ENCODE measurements around the gene CTDNEP1.
A peak's percentile ranks its signal among the peaks of the same experiment; 100 is the strongest.

Gene CTDNEP1

GRCh38 chr17:7220593-7221277 lies 30.8 kb downstream of the CTDNEP1 start:
- TF ChIP-seq CTCF (IDR thresholded peaks at IDR 0.05), result no peak
- DNase-seq (ENCODE audit: low spot score), result no peak
- H3K27ac ChIP-seq, result peak overlapping the region; percentile 98 to 99
- peak overlapping the region; percentile 95 for H3K4me3 ChIP-seq

- DNase-seq (ENCODE audit: low spot score), result peak; percentile 96
- Histone ChIP-seq H3K27ac (peak within 1 kb of the TSS; percentile 98 to 99), H3K4me3 (peak within 1 kb of the TSS; percentile 95)
- no peak for TF ChIP-seq CTCF (IDR thresholded peaks at IDR 0.05)
Observed at GRCh38 chr17:7219812-7220592, 31.5 kb downstream of the CTDNEP1 start, which contains the start of the genes ACADVL and DLG4. ACADVL (plus strand) TSS chr17:7219938; CDS start chr17:7219985, 47 bp downstream. DLG4 (minus strand) TSS chr17:7219836.

- no peak for DNase-seq (ENCODE audit: low spot score)
- Histone ChIP-seq H3K4me3 (peak overlapping the region; percentile 95), H3K27ac (peak overlapping the region; percentile 98 to 99)
- TF ChIP-seq CTCF (IDR thresholded peaks at IDR 0.05), result no peak
Observed at GRCh38 chr17:7219229-7219811, 32.2 kb downstream of the CTDNEP1 start.

- H3K27ac ChIP-seq, result peak overlapping the region; percentile 98 to 99
- no peak overlapping the region for H3K4me3 ChIP-seq
- no peak for DNase-seq (ENCODE audit: low spot score)
- no peak for TF ChIP-seq CTCF (IDR thresholded peaks at IDR 0.05)
Observed at GRCh38 chr17:7218758-7219157, 32.8 kb downstream of the CTDNEP1 start.

DNA sequence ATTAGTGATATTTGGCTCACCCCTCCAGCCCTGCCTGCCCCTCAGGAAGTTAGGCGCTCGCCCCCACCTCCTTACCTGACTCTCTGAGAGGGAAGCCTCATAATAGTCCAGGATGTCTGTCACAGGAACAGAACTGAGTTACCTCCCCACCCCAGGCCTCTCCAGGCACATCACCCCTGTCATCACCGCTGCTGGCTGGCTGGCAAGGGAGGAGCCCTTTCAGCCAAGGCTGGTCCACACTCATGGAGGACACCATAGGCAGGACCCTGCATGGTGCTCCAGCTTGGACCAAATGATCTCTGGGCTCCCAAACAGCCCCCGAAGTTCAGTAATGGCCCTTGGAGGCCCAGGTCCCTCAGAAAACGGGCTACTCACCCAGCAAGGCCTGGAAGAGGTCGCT lies 33.4 kb downstream of the CTDNEP1 start:
- H3K4me3 ChIP-seq, result peak overlapping the region; percentile 72
- TF ChIP-seq CTCF (IDR thresholded peaks at IDR 0.05), result no peak
- no peak for DNase-seq (ENCODE audit: low spot score)
- H3K27ac ChIP-seq, result peak overlapping the region; percentile 69 to 99

DNA sequence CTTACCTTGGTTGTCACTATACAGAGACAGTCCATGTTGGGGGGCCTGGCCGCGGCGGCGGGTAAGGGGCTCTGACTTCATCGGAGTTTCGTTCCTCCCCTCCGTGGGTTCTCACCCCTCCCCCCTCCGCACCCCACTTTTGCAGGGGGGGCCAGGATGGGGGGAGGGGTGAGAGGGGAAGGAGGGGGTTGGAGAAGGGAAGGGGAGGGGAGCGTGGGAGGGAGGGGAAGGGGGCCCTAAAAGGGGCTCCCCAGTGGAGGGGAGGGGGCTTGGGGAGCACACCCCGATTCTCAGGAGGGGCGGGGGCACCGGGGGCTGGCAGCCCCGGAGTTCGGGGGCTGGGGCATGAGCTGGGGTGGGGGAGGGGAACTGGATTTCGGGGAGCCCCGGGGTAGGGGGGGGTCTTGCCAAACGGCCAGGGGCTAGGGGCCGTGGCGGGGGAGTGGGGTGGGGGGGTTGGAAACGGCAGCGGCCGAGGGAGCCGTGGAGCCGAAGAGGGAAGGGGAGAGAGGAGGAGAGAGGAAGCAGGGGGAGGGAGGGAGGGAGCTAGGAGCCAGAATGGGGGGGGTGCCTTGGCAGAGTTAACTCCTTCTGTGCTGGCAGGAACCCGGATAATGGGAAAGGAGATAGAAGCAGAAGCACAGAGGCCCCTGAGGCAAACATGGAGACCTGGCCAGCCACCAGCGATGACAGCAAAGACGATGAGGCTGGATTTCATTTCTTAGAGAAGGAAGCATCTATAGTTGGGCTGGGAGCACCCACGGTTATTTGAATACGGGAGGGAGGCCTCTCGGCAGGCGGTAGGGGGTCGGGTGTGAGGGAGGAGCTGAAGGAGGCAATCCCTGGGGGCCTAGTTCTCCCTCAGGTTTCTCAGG lies 34.2 kb downstream of the CTDNEP1 start:
- peak overlapping the region; percentile 69 to 99 for H3K27ac ChIP-seq
- H3K4me3 ChIP-seq, result peak overlapping the region; percentile 72
- DNase-seq (ENCODE audit: low spot score), result no peak
- no peak for TF ChIP-seq CTCF (IDR thresholded peaks at IDR 0.05)

All from coronary artery (tissue), 2 donors.